HG02840 (cell line): ENCODE data around the gene ZC3H6.
"Not testable (repeated sequence)": the region's sequence is repeated elsewhere in the genome, so short reads cannot be mapped to it uniquely, and the experiment has no call there.

Experiments used
- ATAC-seq: cut with Tn5 transposase; IDR thresholded peaks from one replicate; pipeline ENCODE4 v1.9.1; 2021; ENCODE audit warnings: mild to moderate bottlenecking, moderate library complexity, moderate number of reproducible peaks; ENCODE audit not compliant: unreplicated experiment, low FRiP score

Gene ZC3H6

DNA sequence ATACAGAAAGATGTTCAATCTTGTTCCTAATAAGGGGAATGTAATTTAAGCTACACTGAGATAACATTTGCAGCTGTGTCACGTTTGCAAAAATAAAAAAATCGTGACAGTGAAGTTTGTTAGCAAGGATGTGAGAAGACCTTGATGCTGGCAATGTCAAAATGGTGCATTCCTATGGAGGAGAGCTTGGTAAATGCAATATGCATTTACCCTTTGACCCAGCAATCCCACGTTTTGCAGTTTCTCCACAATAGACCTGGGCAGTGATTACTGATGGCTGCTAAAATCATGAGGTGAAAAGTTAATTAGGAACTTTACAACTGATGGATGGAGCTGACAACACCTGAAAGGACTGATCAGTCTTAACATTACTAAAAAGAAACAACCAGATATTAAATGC, 43.1 kb downstream of the ZC3H6 start:
- no peak for ATAC-seq

DNA sequence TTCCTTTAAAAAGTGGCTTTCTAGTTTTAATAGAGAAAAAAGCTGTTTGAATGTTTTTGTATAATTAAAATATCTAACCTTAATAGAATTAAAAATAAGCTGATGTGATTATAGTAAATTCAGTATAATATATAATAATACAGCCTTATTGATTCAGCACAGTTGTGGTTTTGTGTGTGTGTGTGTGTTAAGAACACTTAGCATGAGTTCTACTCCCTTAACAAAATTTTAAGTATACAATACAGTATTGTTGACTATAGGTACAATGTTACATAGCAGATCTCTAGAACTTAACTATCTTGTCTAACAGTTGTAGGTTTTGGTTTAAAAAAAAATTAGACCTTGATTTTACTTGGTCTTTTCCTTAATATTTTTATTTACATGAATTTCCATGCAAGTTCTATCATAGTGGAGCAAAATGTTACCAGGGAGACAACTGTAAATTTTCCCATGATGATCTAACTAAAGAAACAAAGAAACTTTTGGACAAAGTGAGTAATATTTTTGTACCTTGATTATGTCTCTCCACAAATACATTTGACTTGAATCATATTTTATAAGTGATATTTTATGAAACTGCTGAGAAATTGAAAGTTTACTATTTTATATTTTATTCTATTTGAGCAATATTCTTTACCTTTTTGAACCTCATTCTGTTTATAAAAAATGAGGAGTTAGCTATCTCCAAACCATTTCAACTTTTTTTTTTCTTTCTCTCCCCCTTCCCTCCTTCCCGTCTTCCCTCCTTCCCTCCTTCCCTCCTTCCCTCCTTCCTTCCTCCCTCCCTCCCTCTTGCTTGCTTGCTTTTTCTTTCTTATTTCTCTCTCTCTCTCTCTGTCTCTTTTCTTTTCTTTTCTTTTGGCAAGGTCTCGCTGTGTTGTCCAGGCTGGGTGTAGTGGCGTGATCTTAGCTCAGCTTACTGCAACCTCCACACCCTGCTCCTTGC, 46.3 kb downstream of the ZC3H6 start:
- ATAC-seq, result no peak

GRCh38 chr2:112322919-112323318, 47.5 kb downstream of the ZC3H6 start:
- no peak for ATAC-seq

GRCh38 chr2:112332123-112332696, 56.8 kb downstream of the ZC3H6 start:
- no peak for ATAC-seq

DNA sequence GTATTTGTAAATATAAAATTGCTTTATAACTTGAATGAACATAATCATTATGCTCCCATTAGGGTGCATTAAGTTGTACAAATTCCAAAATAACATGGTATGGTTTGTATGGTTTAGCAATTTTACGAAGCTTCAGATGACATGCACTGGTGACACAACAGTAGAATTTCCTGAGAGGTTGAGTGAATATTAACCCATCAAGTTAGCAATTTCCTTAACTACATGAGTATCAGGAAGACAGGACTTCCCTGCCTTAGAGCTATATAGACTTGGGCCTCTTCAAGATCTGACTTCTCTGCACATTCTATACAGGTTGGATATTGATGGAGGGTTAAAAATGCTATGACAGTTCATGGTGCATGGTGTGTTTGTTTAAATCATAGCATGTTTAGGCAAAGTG, 60.2 kb downstream of the ZC3H6 start:
- no peak for ATAC-seq

DNA sequence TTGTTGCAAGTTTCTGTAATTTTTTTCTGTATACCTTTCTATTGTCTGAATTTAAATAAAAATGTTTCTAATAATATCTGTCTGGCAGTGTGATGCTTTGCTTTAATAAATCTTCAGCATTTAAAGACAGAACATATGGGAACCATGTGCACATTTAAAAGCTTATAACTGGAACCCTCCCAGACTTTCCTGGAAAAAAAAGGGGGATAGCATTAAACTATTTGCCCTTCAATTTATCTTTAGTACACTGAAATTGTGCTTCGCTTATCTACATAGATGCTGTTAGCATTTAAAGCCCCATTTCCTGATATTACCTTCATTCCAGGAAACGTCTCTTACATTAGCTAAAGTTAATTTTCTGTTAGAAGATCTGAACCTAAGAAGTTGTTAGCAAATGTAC, 64.6 kb downstream of the ZC3H6 start:
- no peak for ATAC-seq

GRCh38 chr2:112340475-112341267, 65.3 kb downstream of the ZC3H6 start:
- ATAC-seq, result no peak

DNA sequence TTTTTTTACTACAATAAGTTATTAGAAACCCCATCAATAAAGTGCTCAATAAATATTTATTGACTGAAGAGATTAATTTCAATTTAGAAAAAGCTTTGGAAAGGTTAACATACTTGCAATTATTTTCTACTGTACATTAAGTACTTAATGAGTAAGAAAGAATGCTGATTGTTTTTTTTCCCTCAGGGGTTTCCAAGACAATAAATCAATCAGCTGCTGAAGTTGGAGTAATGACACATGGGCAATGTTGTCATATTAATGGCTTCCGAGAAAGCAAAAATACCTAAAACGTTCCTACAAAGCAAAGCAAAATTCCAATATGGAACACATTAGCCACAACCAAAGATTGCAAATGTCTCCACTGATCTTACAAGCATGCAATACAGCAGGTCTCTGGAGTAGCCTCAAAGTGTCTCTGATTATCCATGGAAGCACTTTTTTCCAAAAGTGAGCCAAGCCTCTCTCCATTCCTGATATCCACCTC, 66.7 kb downstream of the ZC3H6 start:
- ATAC-seq, result no peak

GRCh38 chr2:112343827-112344585, 68.6 kb downstream of the ZC3H6 start:
- no peak for ATAC-seq

DNA sequence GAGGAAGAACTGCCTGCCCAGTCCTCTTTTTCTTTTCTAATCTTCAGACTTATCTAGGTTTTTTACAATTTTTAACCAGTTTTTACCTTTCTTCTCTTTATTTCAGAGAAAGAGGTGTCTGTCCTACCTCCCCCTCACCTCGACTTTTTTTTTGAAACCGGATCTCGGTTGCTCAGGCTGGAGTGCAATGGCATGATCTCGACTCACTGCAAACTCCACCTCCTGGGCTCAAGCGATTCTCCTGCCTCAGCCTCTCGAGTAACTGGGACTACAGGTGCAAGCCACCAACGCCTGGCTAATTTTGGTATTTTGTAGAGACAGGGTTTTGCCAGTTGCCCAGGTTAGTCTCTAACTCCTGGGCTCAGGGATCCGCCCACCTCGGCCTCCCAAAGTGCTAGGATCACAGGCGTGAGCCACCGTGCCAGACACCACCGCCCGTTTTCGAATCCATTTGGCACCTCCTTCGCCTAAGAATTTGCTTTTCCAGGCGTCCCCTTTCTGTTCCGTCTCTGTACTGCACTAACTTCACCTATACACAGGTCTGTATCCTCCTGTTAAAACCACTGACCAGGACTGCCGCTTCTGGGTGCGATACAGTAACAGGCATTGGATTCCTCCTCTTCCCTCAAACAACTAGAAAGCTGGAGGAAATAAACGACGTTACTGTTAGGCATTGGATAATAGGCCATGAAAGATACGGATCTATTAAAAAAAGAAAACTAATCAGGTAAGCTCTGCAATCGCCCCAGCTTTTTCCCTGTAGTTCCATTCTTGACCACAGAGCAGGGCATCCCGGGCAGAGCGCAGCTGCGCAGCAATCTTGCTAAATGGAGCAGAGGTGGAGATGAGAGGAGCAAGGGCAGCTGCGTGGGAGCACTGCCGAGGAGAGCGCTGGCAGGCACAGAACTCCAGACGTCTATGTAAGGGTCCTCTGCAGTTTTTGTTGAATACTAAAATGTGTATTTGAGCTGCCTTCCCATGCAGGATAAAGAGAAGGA, 69.9 kb downstream of the ZC3H6 start:
- ATAC-seq, result no peak

DNA sequence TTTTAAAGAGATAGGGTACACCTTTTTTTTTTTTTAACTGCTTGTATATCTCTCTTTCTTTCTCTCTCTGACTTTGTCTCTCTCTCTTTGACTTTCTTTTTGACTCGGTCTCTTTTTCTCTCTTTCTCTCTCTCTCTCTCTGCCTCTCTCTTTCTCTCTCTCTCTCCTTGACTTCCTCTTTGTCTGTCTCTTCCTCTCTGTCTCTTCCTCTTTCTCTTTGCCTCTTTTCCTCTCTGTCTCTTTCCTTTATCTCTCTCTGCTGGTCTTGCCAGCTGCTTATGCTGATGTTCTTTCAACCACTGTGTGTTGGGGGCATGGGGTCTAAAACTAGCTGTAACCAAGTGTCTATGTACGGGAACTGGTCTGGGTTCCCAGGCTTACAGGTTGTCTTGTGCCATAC, 76.9 kb downstream of the ZC3H6 start:
- ATAC-seq, result not testable (repeated sequence)

DNA sequence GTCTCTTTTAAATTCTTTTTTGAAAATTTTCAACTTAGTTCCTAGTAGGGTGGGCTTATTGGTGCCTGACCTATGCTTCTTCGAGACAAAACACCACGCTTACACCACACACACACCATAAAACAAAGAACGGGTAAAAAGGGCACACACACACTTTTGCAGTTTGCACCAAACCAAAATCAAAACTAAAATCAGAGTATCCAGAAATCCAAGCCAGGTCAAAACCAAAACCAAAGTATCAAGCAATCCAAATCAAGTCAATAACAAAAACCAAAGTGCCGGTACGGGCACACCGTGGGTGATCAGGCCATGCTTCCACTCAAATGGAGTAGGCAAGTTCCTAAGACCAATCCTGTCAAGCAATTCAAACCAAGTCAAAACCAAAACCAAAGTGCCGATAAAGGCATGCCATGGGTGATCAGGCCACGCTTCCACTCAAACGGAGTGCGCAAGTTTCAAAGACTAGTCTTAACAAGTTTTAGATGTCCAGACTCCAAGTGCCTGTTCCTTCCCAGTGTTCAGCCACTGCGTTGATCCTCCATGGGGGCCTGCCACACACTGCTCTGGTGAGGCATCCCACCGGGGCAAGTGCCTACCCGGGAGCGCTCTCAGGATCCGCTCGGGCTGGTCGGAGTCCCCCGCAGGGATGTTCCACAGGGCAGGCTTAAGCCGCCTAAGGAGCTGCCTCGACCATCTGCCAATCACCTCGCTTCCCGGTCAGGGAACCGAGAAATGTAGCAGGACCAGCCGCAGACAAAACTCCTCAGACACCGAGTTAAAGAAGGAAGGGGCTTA, 77.6 kb downstream of the ZC3H6 start:
- ATAC-seq, result not testable (repeated sequence)

DNA sequence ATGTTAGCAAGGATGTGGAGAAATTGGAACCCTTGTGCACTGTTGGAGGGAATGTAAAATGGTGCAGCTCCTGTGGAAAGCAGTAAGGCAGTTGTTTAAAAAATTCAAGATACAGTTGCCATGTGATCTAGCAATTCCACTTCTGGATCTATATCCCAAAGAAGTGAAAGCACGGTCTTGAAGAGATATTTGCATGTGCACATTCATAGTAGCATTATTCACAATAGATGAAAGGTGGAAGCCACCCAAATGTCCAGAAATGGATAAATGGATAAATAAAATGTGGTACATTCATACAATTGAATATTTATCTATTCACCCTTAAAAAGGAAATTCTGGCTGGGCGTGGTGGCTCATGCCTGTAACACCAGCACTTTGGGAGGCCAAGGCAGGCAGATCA, 78.9 kb downstream of the ZC3H6 start:
- not testable (repeated sequence) for ATAC-seq

DNA sequence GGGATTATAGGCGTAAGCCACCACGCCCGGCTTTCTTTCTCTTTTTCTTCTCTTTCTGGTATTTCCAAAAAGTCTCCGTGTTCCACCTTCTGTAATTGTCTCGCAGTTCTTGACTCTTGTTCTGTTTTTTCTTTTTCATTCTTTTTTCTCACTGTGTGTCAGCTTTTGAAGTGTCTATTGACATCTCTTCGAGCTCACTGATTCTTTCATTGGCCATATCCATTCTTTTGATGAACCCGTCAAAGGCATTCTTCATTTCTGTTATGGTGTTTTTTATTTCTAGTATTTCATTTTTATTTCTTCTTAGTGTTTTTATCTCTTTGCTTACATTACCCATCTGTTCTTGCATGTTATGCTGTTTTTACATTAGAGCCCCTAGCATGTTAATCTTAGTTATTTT, 84.7 kb downstream of the ZC3H6 start:
- not testable (repeated sequence) for ATAC-seq
